ENCODE results near the gene TEKTIP1.

GRCh38 chr19:3563709-3564524 lies 24.9 kb downstream of the TEKTIP1 start:
- no peak for TF ChIP-seq SUZ12 (IDR thresholded peaks at IDR 0.05; ENCODE audit: extremely low read depth, insufficient read depth, insufficient read length)
- no peak for TF ChIP-seq YY1 (IDR thresholded peaks at IDR 0.05; ENCODE audit: insufficient read depth, insufficient read length)
- no peak for TF ChIP-seq ZNF274 (IDR thresholded peaks at IDR 0.05; ENCODE audit: low read depth, low read length)

All from NT2/D1 (cell line).